PFSK-1 (cell line): ENCODE measurements around the gene NEGR1.

Source experiments
- POLR2AphosphoS5 ChIP-seq: IDR thresholded peaks from 2 replicates; pipeline ENCODE4 v1.6.1; 2012; ENCODE audit warnings: low read depth, mild to moderate bottlenecking, control low read depth, low read length, moderate library complexity
- TAF1 ChIP-seq: IDR thresholded peaks from 2 replicates; pipeline ENCODE4 v1.6.1; 2012; ENCODE audit warnings: low read length, control low read depth, borderline replicate concordance; ENCODE audit not compliant: insufficient read depth

DNA sequence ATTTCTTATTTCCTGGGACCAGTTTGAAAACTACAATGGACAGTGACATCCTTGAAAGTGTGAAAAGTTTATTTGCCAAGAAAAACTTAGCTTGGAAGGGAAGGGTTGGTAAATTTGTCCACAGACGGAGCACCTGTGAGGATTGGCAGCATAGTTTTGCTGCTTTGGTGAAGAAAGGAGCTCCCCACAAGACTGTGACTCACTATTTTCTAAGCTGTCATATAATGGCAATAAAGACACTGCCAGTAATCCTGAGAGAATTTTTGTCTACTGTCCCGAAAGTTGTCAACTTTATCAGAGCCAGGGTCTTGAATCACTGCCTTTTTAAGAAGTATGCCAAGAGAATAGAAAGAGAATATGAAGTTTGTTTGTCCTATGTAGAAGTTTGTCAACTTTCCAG, 230.8 kb downstream of the NEGR1 start:
- no peak for TF ChIP-seq TAF1
- TF ChIP-seq POLR2AphosphoS5 = no peak
